Endothelial cell of umbilical vein (primary cell): ENCODE data around the gene SIRT2. TPM values are rescaled to one million over a fixed set of nuclear protein-coding genes. Genes with fewer than 3 reads are reported as not detected.

Experiments
- BruUV-seq: library from RNA; stranded (reverse); fragments of 400-500 nt; replicated peaks from 2 replicates; lab custom pipeline; 2021; lab: Mats Ljungman, UMichigan
- CTCF ChIA-PET: fragments of 300-600, 350-600 bp; sonication (Branson Sonifier 250); formaldehyde crosslinking; loops from one replicate; lab custom pipeline; 2021; ENCODE audit warnings: antibody characterized with exemption, inconsistent platforms; lab: Charles Lee
- POLR2A ChIA-PET: fragments of 300-600, 350-600 bp; sonication (Branson Sonifier 250); formaldehyde crosslinking; loops from one replicate; lab custom pipeline; 2021; ENCODE audit warnings: antibody characterized with exemption, inconsistent platforms; lab: Charles Lee
- DNase-seq: peaks from one replicate; pipeline ENCODE4 v3.0.0-alpha.2; 2011; ENCODE audit warnings: low read depth, low spot score
- FAIRE-seq: peaks from 2 replicates; lab custom pipeline; 2011; peaks lifted over from hg19 to GRCh38; lab: Jason Lieb, UNC
- H2AFZ ChIP-seq: 2 replicates; pipeline ENCODE4 v1.6.0; 2012; ENCODE audit warnings: low read depth, low read length, control low read depth, inconsistent platforms
- H3K27ac ChIP-seq: 2 replicates; pipeline ENCODE4 v1.5.1; 2011; ENCODE audit warnings: low read depth, mild to moderate bottlenecking, control low read depth, low read length, moderate library complexity; ENCODE audit not compliant: insufficient read depth
- H3K27me3 ChIP-seq, 2 experiments: 2 replicates each; pipeline versions ENCODE4 v1.6.0 to v1.6.1; 2011; ENCODE audit warnings: low read length in 2 of 2, mixed read lengths in 1 of 2; ENCODE audit not compliant: control insufficient read depth in 2 of 2, insufficient read depth in 2 of 2
- H3K36me3 ChIP-seq, 2 experiments: 2 replicates in 1 of 2; 3 replicates in 1 of 2; pipeline ENCODE4 v1.5.1; 2011; ENCODE audit warnings: low read length in 2 of 2, mild to moderate bottlenecking in 1 of 2, moderate library complexity in 1 of 2; ENCODE audit not compliant: control insufficient read depth in 2 of 2, insufficient read depth in 2 of 2; ENCODE audit errors: extremely low read depth in 1 of 2
- H3K4me1 ChIP-seq: 3 replicates; pipeline ENCODE4 v1.5.1; 2011; ENCODE audit warnings: mild to moderate bottlenecking, low read length; ENCODE audit not compliant: control insufficient read depth, insufficient read depth; ENCODE audit errors: extremely low read depth
- H3K4me2 ChIP-seq: 2 replicates; pipeline ENCODE4 v1.6.1; 2011; ENCODE audit warnings: low read length, control low read depth, mixed read lengths; ENCODE audit not compliant: insufficient read depth
- H3K4me3 ChIP-seq, 3 experiments: fragments of 200-600 bp in 1 of 3; sonication (generic), shearing (Covaris generic) in 1 of 3; replicated peaks in 1 of 3; 2 replicates each; pipeline ENCODE4 v1.5.1; 2011 to 2016; ENCODE audit warnings: control low read depth in 3 of 3, low read length in 3 of 3, mild to moderate bottlenecking in 2 of 3, inconsistent platforms in 1 of 3, low read depth in 1 of 3, moderate library complexity in 1 of 3; ENCODE audit not compliant: insufficient read depth in 1 of 3
- H3K79me2 ChIP-seq: 2 replicates; pipeline ENCODE4 v1.6.0; 2012; ENCODE audit warnings: low read length, inconsistent platforms; ENCODE audit not compliant: control insufficient read depth, insufficient read depth
- H3K9ac ChIP-seq: replicated peaks from 2 replicates; pipeline ENCODE3; 2011; ENCODE audit warnings: low read length, control low read depth; ENCODE audit not compliant: insufficient read depth; ENCODE audit errors: extremely low read depth
- H3K9me1 ChIP-seq: replicated peaks from 3 replicates; pipeline ENCODE4 v1.6.0; 2011; ENCODE audit warnings: mild to moderate bottlenecking, low read length; ENCODE audit not compliant: control insufficient read depth, insufficient read depth; ENCODE audit errors: extremely low read depth
- H3K9me3 ChIP-seq: replicated peaks from 2 replicates; pipeline ENCODE4 v1.5.1; 2012; ENCODE audit warnings: low read length, inconsistent platforms; ENCODE audit not compliant: control insufficient read depth, insufficient read depth
- H4K20me1 ChIP-seq: replicated peaks from 2 replicates; pipeline ENCODE3; 2011; ENCODE audit warnings: mild to moderate bottlenecking, low read length; ENCODE audit not compliant: control insufficient read depth, insufficient read depth; ENCODE audit errors: extremely low read depth
- CTCF ChIP-seq, 2 donors: IDR thresholded peaks; 1 replicate in 1 of 2; 2 replicates in 1 of 2; pipeline ENCODE4 v1.5.1; 2011; ENCODE audit warnings: low read length in 2 of 2, mild to moderate bottlenecking in 2 of 2, moderate library complexity in 2 of 2, control low read depth in 1 of 2, inconsistent platforms in 1 of 2, low read depth in 1 of 2; ENCODE audit not compliant: insufficient read depth in 1 of 2; ENCODE audit errors: extremely low read depth in 1 of 2
- EZH2 ChIP-seq: IDR thresholded peaks from 2 replicates; pipeline ENCODE4 v1.6.1; 2012; ENCODE audit warnings: borderline replicate concordance, low read depth, mild to moderate bottlenecking, moderate library complexity, low read length, inconsistent platforms; ENCODE audit not compliant: severe bottlenecking
- FOS ChIP-seq: IDR thresholded peaks from 2 replicates; pipeline ENCODE4 v1.6.1; 2011; ENCODE audit warnings: mild to moderate bottlenecking, low read length, moderate library complexity, borderline replicate concordance; ENCODE audit not compliant: insufficient read depth
- GATA2 ChIP-seq: IDR thresholded peaks from 2 replicates; pipeline ENCODE4 v1.7.0; 2011; ENCODE audit warnings: low read depth, mild to moderate bottlenecking, moderate library complexity, mixed read lengths, low read length; ENCODE audit not compliant: insufficient read length, insufficient read depth
- JUN ChIP-seq: IDR thresholded peaks from 2 replicates; pipeline ENCODE4 v1.6.1; 2011; ENCODE audit warnings: borderline replicate concordance, low read depth; ENCODE audit not compliant: insufficient read length, insufficient read depth
- MAX ChIP-seq: IDR thresholded peaks from 2 replicates; pipeline ENCODE4 v1.6.1; 2011; ENCODE audit not compliant: insufficient read depth, insufficient read length
- MYC ChIP-seq: IDR thresholded peaks from one replicate; pipeline ENCODE4 v1.6.1; 2011; ENCODE audit warnings: mild to moderate bottlenecking, low read depth, low read length
- POLR2A ChIP-seq: IDR thresholded peaks from 2 replicates; pipeline ENCODE4 v1.6.1; 2012; ENCODE audit warnings: low read depth, mild to moderate bottlenecking, control low read depth, low read length
- POLR2AphosphoS5 ChIP-seq: IDR thresholded peaks from 2 replicates; pipeline ENCODE4 v1.6.1; 2012; ENCODE audit warnings: low read depth, mild to moderate bottlenecking, control low read depth, low read length, moderate library complexity; ENCODE audit not compliant: insufficient read depth
- dilution Hi-C: fragments of 300-500 bp; cut with MboI; formaldehyde crosslinking; loops from one replicate; pipeline ENCODE4 v1.15.0; 2019; ENCODE audit warnings: low sequenced_read_pairs; ENCODE audit not compliant: extremely low pct_ligation_motif_present
- intact Hi-C: fragments of 100-400 bp; cut with micrococcal nuclease; formaldehyde crosslinking; loops from one replicate; pipeline ENCODE4 v1.10.0; 2022
- polyA plus RNA-seq, 4 experiments: library from polyadenylated mRNA; depleted of rRNA in 3 of 4; stranded (reverse) in 3 of 4; unstranded in 1 of 4; fragments of >200 nt; gene quantifications; 2 replicates each; pipeline versions ENCODE4 v1.2.1 to v1.2.3, GENCODE V29; 2011 to 2012; ENCODE audit warnings: missing spikeins in 1 of 4
- total RNA-seq: library from RNA; stranded (reverse); gene quantifications from 2 replicates; pipeline ENCODE4 v1.2.3, GENCODE V29; 2021

Gene SIRT2
- total and polyA plus RNA-seq, 2 donors (not counting 3 experiments of a cell fraction or from before 2014, with no cell fraction given): 47.6 to 72.5 TPM

GRCh38 chr19:38933544-38933943 lies 34.1 kb upstream of the SIRT2 start:
- Histone ChIP-seq H4K20me1 (no peaks in the 10 kb centered on the region), H3K79me2 (peaks cover 22% of the 10 kb centered on the region), H3K4me1 (peaks cover 12% of the 10 kb centered on the region), H3K4me2 (no peak overlapping the region), H3K36me3 (peaks cover 0 to 5% of the 10 kb centered on the region in 2 experiments), H3K9ac (no peak overlapping the region), H3K27ac (no peak overlapping the region), H3K9me3 (no peaks in the 10 kb centered on the region), H3K4me3 (no peak overlapping the region), H3K27me3 (no peaks in the 10 kb centered on the region), H2AFZ (no peak overlapping the region), H3K9me1 (no peaks in the 10 kb centered on the region)
- CTCF ChIA-PET: interaction anchor here (0.7 to 1.6 kb wide), 5 partner anchors 46 to 530 kb away, joined by 3 to 6 read pairs (median 4); partner anchors contain the start of gene FAM98C
- no TSS peak for BruUV-seq
- no peak for DNase-seq
- dilution Hi-C loops: no loop called here
- intact Hi-C loops: no loop called here
- no peak for FAIRE-seq
- TF ChIP-seq CTCF (IDR thresholded peaks at IDR 0.05; ENCODE audit: extremely low read depth in 1 of 2, insufficient read depth in 1 of 2, low read depth in 1 of 2, low read length in 2 of 2) (no peak), POLR2AphosphoS5 (no peak), POLR2A (no peak), MYC (no peak), FOS (no peak), EZH2 (no peak), JUN (no peak), MAX (no peak), GATA2 (no peak)
- POLR2A ChIA-PET: interaction anchor here (0.6 kb wide), 1 partner anchor 81 kb away, joined by 3 read pairs; no protein-coding TSS in a partner anchor
